K562 (cell line): Measurements from ENCODE around the gene COL23A1. TPM values are rescaled to one million over a fixed set of nuclear protein-coding genes. Genes with fewer than 3 reads are reported as not detected.

ENCODE experiments used
- ASH1L ChIP-seq: fragments of 450-650 bp; IDR thresholded peaks from 2 replicates; pipeline ENCODE4 v1.6.1; 2018; ENCODE audit warnings: borderline replicate concordance, mild to moderate bottlenecking, low read depth; ENCODE audit not compliant: partially characterized antibody
- ATF2 ChIP-seq: sonication (generic); formaldehyde crosslinking; IDR thresholded peaks from 2 replicates; pipeline ENCODE4 v1.8.1; 2022; ENCODE audit warnings: missing genetic modification reagents
- CBFA2T2 ChIP-seq: fragments of 450-650 bp; conservative IDR thresholded peaks from 2 replicates; pipeline ENCODE4 v1.6.1; 2017; ENCODE audit warnings: mild to moderate bottlenecking
- ZFP30 ChIP-seq: fragments of 250-450 bp; sonication (Bioruptor Pico); IDR thresholded peaks from 2 replicates; pipeline ENCODE4 v1.8.0; 2022; ENCODE audit warnings: moderate library complexity, mild to moderate bottlenecking, inconsistent platforms, borderline replicate concordance
- ZNF282 ChIP-seq: sonication (generic); formaldehyde crosslinking; IDR thresholded peaks from 2 replicates; pipeline ENCODE4 v1.8.1; 2023; ENCODE audit warnings: missing genetic modification reagents
- polyA plus RNA-seq, 8 experiments: library from polyadenylated mRNA; depleted of rRNA in 4 of 8; stranded (reverse) in 5 of 8; unstranded in 3 of 8; fragments of >200 nt; fragmentation: Nextera tagmentation in 2 of 8; fragmentation: Illumina TruSeq in 1 of 8; extraction: Ambion mirVana in 2 of 8; extraction: Trizol in 1 of 8; gene quantifications; 2 replicates each; pipeline versions ENCODE4 v1.2.1 to v1.2.3, GENCODE V29; 2011 to 2014; ENCODE audit warnings: inconsistent platforms in 1 of 8, missing spikeins in 1 of 8
- total RNA-seq, 7 experiments: library from RNA; depleted of rRNA in 6 of 7; stranded (reverse); fragments of >200 nt in 6 of 7; fragmentation: Illumina TruSeq in 2 of 7; extraction: Trizol in 2 of 7; gene quantifications; 2 replicates each; pipeline versions ENCODE4 v1.2.1 to v1.2.3, GENCODE V29; 2011 to 2021; ENCODE audit warnings: low replicate concordance in 1 of 7
- TF ChIP-seq, protein P1 (sequence below): fragments of 250-450 bp; sonication (Bioruptor Pico); IDR thresholded peaks from 2 replicates; pipeline ENCODE4 v1.4.0; 2020; ENCODE audit warnings: mild to moderate bottlenecking, moderate library complexity

COL23A1 gene
- total and polyA plus RNA-seq, 9 of the 15 experiments (the other 6 are each of a cell fraction or from before 2014, with no cell fraction given): 0.09 TPM; not detected in 8

DNA sequence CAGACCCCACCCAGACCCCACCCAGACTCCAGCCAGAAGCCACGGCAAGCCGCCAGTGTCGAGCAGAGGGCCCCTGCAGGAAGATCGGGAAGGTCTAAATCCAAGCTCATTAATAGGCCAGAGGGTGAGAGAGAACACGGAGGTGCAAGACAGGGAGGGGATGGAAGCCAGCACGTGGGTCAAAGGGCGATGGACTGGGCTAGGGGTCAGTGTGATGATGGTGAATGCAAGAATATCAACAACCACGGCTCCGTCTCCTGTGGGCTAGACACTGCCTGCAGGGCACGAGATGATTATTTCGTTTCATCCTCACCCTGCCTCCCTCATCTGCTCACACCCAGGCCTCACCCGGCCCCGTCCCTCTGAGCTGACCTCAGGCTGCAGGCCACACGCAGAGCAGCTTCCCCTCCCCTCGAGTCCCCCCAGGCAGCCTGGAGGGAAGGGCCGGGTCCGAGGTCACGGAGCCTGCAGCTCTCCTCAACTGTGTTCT is 122.0 kb downstream of the COL23A1 start (continued):
- TF ChIP-seq, protein P1, sequence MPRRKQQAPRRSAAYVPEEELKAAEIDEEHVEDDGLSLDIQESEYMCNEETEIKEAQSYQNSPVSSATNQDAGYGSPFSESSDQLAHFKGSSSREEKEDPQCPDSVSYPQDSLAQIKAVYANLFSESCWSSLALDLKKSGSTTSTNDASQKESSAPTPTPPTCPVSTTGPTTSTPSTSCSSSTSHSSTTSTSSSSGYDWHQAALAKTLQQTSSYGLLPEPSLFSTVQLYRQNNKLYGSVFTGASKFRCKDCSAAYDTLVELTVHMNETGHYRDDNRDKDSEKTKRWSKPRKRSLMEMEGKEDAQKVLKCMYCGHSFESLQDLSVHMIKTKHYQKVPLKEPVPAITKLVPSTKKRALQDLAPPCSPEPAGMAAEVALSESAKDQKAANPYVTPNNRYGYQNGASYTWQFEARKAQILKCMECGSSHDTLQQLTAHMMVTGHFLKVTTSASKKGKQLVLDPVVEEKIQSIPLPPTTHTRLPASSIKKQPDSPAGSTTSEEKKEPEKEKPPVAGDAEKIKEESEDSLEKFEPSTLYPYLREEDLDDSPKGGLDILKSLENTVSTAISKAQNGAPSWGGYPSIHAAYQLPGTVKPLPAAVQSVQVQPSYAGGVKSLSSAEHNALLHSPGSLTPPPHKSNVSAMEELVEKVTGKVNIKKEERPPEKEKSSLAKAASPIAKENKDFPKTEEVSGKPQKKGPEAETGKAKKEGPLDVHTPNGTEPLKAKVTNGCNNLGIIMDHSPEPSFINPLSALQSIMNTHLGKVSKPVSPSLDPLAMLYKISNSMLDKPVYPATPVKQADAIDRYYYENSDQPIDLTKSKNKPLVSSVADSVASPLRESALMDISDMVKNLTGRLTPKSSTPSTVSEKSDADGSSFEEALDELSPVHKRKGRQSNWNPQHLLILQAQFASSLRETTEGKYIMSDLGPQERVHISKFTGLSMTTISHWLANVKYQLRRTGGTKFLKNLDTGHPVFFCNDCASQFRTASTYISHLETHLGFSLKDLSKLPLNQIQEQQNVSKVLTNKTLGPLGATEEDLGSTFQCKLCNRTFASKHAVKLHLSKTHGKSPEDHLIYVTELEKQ: no peak
- TF ChIP-seq CBFA2T2: no peak
- TF ChIP-seq ASH1L: no peak
- TF ChIP-seq ZNF282 (CRISPR knock-in tag): no peak
- no peak for TF ChIP-seq ATF2 (CRISPR knock-in tag)
- TF ChIP-seq ZFP30 (CRISPR knock-in tag): no peak
